Breast epithelium (tissue), 3 donors: ENCODE data around the gene CLUH.

Source experiments
- POLR2A ChIP-seq: fragments of 450-650 bp; IDR thresholded peaks from one replicate; pipeline ENCODE4 v1.6.1; 2016; ENCODE audit warnings: antibody characterized with exemption, mild to moderate bottlenecking, moderate library complexity
- POLR2AphosphoS5 ChIP-seq, 3 donors: sonication (generic); formaldehyde crosslinking; IDR thresholded peaks; one replicate each; pipeline ENCODE4 v1.6.1; 2017; ENCODE audit warnings: antibody characterized with exemption in 3 of 3
- TF ChIP-seq, protein P1 (sequence below), 3 donors: fragments of 450-650 bp; IDR thresholded peaks; one replicate each; pipeline ENCODE4 v1.5.1; 2016 to 2017; ENCODE audit warnings: antibody characterized with exemption in 3 of 3, mild to moderate bottlenecking in 3 of 3, moderate library complexity in 3 of 3

DNA sequence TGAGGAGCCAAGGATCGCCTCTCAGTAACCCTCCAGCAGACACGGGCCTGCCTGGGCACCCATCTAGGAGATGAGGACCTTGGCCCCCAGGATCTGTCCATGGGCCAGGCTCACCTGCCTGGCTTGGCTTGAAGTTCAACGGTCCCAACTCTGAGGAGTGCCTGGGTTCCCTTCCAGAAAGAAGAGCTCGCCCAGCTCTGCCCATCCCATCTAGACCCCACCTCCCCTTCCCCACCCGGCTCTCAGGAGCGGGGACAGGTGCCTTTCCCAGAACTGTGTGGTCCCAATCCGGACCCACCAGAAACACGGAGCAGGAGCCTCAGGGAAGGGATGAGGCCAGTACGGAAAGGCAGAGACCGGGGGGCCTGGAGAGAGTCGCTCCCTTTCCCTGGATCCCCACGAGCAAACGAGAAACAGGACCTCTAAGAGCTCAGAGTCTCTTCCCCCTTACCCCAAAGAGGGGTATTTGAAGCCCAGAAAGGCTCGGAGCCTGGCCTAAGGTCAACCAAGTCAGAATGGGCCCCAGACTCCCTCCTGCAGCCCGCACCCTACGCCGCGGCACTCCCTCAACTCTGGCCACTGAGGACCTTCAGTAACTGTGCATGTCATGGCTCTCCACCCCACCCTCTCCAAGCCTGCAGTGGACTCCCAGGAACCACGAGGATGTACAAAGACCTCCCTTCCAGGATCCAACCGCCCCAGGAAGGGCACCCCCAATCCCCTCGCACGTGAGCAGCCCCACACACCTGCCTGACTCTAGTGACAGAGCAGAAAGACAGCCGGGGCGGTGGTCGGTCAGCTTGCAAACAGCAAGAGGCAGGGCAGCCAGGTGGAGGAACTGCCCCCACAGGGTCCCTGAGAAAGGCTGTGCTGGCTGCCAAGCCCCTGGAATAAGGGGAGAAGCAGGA lies 5.4 kb downstream of the CLUH start:
- no peak for TF ChIP-seq POLR2A
- no peak for TF ChIP-seq POLR2AphosphoS5 (IDR thresholded peaks at IDR 0.05)
- TF ChIP-seq, protein P1, sequence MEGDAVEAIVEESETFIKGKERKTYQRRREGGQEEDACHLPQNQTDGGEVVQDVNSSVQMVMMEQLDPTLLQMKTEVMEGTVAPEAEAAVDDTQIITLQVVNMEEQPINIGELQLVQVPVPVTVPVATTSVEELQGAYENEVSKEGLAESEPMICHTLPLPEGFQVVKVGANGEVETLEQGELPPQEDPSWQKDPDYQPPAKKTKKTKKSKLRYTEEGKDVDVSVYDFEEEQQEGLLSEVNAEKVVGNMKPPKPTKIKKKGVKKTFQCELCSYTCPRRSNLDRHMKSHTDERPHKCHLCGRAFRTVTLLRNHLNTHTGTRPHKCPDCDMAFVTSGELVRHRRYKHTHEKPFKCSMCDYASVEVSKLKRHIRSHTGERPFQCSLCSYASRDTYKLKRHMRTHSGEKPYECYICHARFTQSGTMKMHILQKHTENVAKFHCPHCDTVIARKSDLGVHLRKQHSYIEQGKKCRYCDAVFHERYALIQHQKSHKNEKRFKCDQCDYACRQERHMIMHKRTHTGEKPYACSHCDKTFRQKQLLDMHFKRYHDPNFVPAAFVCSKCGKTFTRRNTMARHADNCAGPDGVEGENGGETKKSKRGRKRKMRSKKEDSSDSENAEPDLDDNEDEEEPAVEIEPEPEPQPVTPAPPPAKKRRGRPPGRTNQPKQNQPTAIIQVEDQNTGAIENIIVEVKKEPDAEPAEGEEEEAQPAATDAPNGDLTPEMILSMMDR (IDR thresholded peaks at IDR 0.05) = no peak
